Vein endothelial cell (primary cell): Measurements from ENCODE around the gene CCDC89. TPM values are rescaled to one million over a fixed set of nuclear protein-coding genes. Genes with fewer than 3 reads are reported as not detected.

Source experiments
- total RNA-seq: library from RNA; depleted of rRNA; stranded (reverse); fragments of >200 nt; gene quantifications from 2 replicates; pipeline ENCODE4 v1.2.3, GENCODE V29; 2012

Gene CCDC89
- not detected in 2 replicates for total RNA-seq

DNA sequence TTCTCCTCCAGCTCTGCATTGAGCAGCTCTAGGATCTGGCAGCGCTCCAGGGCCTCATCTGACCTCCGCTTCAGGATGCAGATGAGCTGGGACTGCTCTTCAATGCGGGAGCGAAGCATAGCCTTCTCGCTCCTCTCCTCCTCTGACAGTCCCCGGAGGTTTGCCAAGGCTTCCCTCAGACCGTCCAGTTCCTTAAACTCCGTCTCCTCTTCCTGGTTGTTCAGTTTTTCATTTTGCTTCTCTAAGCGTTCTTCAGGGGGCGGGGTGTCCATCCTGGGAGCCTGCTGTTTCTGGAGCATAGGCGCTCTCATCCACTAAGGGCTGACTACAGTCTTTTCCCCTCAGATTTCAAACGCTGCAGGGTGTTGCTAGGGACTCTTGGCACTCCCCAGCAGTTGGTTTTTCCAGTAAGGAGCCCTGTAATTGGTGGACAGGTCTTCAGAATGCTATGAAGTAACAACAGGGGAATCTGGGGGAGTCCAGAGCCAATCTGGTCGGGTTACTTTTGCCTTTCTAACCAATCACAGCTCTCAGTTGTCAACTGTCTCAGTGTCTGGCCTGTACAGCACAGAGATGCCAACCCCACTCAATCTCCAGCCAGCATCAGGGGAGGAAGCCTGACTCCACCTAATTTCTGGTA, at the start of gene CCDC89:
CCDC89 (minus strand) TSS at position 376 of the 640 bp plus-strand sequence; CDS start at position 311, 65 bp downstream.

DNA sequence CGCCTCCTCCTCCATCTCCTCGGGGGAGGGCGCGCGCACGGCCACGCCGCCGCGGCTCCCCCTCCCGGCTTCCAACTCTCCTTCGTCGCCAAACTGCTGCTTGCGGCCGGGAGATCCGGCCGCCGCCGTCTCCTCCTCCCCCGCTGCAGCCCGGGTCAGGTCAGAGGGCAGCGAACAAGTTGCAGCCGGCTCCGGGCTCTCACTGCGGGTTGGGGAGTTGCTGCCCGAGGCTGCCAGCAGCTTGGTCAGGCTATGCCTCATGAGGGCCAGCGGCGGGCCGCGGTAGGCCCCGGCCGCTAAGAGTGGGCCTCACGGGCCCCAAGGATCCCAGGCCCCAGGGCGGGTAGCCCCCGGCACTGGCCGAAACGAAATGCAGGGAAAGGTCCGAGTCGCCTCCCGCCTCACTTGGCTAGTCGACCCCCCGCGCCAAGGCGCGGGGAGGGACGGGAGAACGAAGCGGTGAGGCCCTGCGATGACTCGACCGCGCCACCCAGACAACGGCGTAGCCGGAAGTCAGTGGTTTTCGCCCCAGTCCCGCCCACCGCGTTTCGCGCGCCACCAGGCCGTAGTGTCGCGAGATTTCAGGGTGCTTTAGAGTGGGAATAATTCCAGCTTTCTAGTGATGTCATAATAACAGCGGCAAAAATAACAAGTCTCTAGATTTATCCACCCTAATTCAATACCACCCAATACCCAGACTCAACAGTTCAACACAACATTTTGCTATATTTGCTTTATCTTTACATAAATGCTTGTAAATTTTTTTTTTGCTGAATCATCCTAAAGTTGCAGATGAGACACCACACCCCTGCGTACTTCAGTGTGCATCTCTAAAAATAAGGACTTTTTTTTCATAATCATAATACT, 21.1 kb downstream of the CCDC89 start, which contains the start of gene CREBZF:
CREBZF (minus strand) TSS at position 515 of the 867 bp plus-strand sequence; CDS start at position 261, 254 bp downstream.

DNA sequence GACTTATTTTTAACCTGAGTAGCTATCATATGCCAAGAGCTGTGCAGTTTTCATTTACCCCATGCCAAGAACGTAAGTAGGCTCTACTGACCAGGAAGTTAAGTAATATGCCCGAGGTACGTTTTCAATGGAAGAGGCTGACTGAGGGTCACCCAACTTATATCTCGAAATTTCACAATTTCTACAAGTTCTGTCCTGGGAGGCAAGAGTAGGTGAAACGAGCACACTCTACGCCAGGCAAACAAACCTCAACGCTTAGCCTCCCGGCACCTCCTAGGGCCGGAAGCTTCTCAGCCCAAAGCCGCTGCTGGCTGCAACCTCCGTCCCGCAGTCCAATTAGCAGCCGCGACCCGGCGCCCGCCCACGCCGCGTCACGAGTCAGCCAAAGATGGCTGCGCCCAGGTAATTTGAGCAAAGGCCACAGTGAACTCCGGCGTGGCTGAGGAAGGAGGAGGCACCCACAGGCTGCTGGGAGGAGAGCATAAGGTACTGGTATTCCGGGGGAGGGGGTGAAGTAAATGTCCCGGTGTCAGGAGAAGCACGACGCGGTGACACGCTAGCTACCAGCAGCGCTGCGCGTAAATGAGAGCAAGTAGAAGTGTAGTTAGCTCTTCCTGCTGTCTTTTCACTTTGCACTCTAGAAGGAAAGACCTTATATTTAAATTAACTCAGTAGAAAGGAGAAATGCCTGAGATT, 38.2 kb downstream of the CCDC89 start, which contains the start of gene TMEM126A:
TMEM126A (plus strand) TSS at position 364 of the 696 bp plus-strand sequence. CDS start 2,289 bp downstream, outside the sequence.

Other genes with a start within 250 kb of the CCDC89 start
- 0.65 and 0.67 TPM in 2 replicates for gene DLG2, start 58.9 kb downstream of the CCDC89 start, total RNA-seq
- 39.2 and 54.5 TPM in 2 replicates for gene TMEM126B, start 57.6 kb downstream of the CCDC89 start, total RNA-seq
- gene TMEM126A, start 38.2 kb downstream of the CCDC89 start, total RNA-seq, result 28.7 and 49.1 TPM in 2 replicates
- gene CREBZF, start 21.1 kb downstream of the CCDC89 start, total RNA-seq, result 34.0 and 36.5 TPM in 2 replicates
- 1.1 and 1.6 TPM in 2 replicates for gene SYTL2, start 124.9 kb upstream of the CCDC89 start, total RNA-seq
- not detected in 2 replicates for gene CCDC83, start 169.2 kb upstream of the CCDC89 start, total RNA-seq